Stomach (tissue), 4 donors: ENCODE results near the gene CAMSAP1.

ENCODE experiments used
- POLR2A ChIP-seq, 4 donors: fragments of 450-650 bp; IDR thresholded peaks; one replicate each; pipeline ENCODE4 v1.6.1; 2016; ENCODE audit warnings: antibody characterized with exemption in 4 of 4, control low read depth in 2 of 4, mild to moderate bottlenecking in 1 of 4, moderate library complexity in 1 of 4
- TF ChIP-seq, protein P1 (sequence below), 7 experiments: fragments of 450-650 bp in 4 of 7; fragments of 200-600 bp in 3 of 7; sonication (generic) in 3 of 7; IDR thresholded peaks; one replicate each; pipeline ENCODE4 v1.5.1; 2016 to 2019; ENCODE audit warnings: antibody characterized with exemption in 7 of 7, control low read depth in 2 of 7, mild to moderate bottlenecking in 1 of 7

DNA sequence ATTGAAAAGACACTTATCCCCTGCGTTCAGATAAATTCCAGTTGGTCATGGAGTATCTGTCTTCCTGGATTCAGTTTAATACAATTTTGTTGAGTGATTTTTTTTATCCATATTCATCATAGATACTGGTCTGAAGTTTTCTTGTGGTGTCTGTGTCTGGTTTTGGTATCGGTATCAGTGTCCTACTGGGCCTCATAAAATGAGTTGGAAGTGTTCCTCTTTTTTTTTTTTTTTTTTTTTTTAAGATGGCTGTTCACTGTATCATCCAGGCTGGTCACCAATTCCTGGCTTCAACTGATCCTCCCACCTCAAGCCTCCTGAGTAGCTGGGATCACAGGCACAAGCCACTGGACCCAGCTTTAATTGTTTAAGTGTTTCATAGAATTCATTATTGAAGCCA lies 2.9 kb upstream of the CAMSAP1 start:
- no peak for TF ChIP-seq POLR2A (IDR thresholded peaks at IDR 0.05)
- TF ChIP-seq, protein P1, sequence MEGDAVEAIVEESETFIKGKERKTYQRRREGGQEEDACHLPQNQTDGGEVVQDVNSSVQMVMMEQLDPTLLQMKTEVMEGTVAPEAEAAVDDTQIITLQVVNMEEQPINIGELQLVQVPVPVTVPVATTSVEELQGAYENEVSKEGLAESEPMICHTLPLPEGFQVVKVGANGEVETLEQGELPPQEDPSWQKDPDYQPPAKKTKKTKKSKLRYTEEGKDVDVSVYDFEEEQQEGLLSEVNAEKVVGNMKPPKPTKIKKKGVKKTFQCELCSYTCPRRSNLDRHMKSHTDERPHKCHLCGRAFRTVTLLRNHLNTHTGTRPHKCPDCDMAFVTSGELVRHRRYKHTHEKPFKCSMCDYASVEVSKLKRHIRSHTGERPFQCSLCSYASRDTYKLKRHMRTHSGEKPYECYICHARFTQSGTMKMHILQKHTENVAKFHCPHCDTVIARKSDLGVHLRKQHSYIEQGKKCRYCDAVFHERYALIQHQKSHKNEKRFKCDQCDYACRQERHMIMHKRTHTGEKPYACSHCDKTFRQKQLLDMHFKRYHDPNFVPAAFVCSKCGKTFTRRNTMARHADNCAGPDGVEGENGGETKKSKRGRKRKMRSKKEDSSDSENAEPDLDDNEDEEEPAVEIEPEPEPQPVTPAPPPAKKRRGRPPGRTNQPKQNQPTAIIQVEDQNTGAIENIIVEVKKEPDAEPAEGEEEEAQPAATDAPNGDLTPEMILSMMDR (IDR thresholded peaks at IDR 0.05) = no peak
